ENCODE data around the gene LRRC4C.

LRRC4C gene

DNA sequence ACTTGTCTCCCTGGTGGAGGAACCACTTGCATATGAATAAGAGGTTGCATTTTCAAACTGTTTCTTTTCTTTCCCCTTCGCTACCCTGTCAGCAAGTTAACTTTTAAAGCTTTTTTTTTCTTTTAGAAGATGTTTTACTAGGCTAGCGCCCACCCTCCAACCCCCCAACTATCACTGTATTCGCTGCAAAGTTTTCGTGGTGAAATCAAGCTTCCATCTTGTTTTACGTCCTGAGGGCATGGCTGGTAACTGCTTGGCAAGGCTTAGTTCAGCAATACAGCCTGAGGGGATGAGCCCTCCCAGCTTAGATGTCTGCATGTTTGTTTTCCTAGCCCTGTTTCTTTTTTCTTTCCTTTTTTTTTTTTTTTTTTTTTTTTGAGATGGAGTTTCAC, 1359.3 kb downstream of the LRRC4C start:
- no peak for DNase-seq
- Histone ChIP-seq H3K79me2 (ENCODE audit: insufficient read depth, low read length) (no peaks in the 10 kb centered on the region), H3K27ac (ENCODE audit: low read length) (no peak overlapping the region), H3K36me3 (ENCODE audit: insufficient read depth, low read length) (no peaks in the 10 kb centered on the region), H4K20me1 (ENCODE audit: insufficient read depth, low read length) (no peaks in the 10 kb centered on the region), H3K4me2 (ENCODE audit: insufficient read depth, low read length) (no peak overlapping the region), H3K4me1 (ENCODE audit: insufficient read depth, low read length) (no peaks in the 10 kb centered on the region), H3K9ac (ENCODE audit: low read depth, low read length) (no peak overlapping the region), H3K4me3 (ENCODE audit: low read depth in 1 of 2, low read length in 2 of 2) (no peak overlapping the region), H3K9me3 (ENCODE audit: insufficient read depth, low read length, severe bottlenecking) (no peaks in the 10 kb centered on the region), H2AFZ (ENCODE audit: low read depth, low read length) (no peak overlapping the region), H3K27me3 (ENCODE audit: insufficient read depth, low read length, poor library complexity) (no peaks in the 10 kb centered on the region)
- TF ChIP-seq, protein P1, sequence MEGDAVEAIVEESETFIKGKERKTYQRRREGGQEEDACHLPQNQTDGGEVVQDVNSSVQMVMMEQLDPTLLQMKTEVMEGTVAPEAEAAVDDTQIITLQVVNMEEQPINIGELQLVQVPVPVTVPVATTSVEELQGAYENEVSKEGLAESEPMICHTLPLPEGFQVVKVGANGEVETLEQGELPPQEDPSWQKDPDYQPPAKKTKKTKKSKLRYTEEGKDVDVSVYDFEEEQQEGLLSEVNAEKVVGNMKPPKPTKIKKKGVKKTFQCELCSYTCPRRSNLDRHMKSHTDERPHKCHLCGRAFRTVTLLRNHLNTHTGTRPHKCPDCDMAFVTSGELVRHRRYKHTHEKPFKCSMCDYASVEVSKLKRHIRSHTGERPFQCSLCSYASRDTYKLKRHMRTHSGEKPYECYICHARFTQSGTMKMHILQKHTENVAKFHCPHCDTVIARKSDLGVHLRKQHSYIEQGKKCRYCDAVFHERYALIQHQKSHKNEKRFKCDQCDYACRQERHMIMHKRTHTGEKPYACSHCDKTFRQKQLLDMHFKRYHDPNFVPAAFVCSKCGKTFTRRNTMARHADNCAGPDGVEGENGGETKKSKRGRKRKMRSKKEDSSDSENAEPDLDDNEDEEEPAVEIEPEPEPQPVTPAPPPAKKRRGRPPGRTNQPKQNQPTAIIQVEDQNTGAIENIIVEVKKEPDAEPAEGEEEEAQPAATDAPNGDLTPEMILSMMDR (IDR thresholded peaks at IDR 0.05; ENCODE audit: borderline replicate concordance, extremely low read depth, low read length, poor library complexity, severe bottlenecking) = no peak
- no peak for TF ChIP-seq EZH2 (IDR thresholded peaks at IDR 0.05; ENCODE audit: borderline replicate concordance, low read depth, low read length, severe bottlenecking)
- no peak for ATAC-seq (ENCODE audit: insufficient read depth, low read depth)

DNA sequence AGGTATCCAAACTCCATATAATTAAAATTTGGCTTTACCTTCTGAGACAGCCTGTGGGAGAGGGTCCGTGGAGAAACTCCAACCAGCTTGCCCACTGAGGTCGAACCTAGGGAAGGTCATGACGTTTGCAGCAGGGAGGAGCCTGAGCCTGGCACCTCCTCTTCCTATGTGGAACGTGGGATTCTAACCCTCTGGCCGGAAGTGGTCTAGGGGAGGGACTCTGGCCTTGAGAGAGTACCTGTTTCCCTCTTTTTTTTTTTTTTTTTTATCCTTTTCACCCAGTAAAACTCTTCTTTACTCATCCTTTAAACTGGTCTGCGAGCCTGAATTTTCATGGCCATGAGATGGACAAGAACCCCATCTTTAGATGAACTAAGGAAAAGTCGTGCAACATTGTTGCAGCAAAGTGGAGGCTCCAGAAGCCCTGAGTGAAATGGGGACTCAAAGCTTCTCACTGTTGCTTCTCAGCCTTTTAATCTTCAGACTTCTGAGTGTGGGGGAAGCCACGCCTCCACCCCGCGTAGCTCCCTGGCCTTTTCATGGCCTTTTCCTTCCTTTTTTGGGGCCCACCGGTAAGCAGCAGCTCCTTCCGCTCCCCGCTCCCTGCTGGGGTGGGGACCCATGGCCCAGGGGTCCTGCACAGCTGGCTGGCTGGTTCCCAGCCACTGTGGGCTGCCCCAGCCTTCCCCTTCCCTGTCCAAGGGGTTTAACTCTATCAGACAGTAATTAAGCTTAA, 1359.9 kb downstream of the LRRC4C start:
- Histone ChIP-seq H3K79me2 (ENCODE audit: insufficient read depth, low read length) (no peaks in the 10 kb centered on the region), H3K4me3 (ENCODE audit: low read depth in 1 of 2, low read length in 2 of 2) (no peak overlapping the region), H3K27me3 (ENCODE audit: insufficient read depth, low read length, poor library complexity) (no peaks in the 10 kb centered on the region), H3K4me1 (ENCODE audit: insufficient read depth, low read length) (no peaks in the 10 kb centered on the region), H2AFZ (ENCODE audit: low read depth, low read length) (no peak overlapping the region), H3K9me3 (ENCODE audit: insufficient read depth, low read length, severe bottlenecking) (no peaks in the 10 kb centered on the region), H3K27ac (ENCODE audit: low read length) (no peak overlapping the region), H3K4me2 (ENCODE audit: insufficient read depth, low read length) (no peak overlapping the region), H3K36me3 (ENCODE audit: insufficient read depth, low read length) (no peaks in the 10 kb centered on the region), H3K9ac (ENCODE audit: low read depth, low read length) (no peak overlapping the region), H4K20me1 (ENCODE audit: insufficient read depth, low read length) (no peaks in the 10 kb centered on the region)
- DNase-seq (no peak), ATAC-seq (ENCODE audit: insufficient read depth, low read depth) (no peak)
- TF ChIP-seq, protein P1 (IDR thresholded peaks at IDR 0.05; ENCODE audit: borderline replicate concordance, extremely low read depth, low read length, poor library complexity, severe bottlenecking) = no peak
- no peak for TF ChIP-seq EZH2 (IDR thresholded peaks at IDR 0.05; ENCODE audit: borderline replicate concordance, low read depth, low read length, severe bottlenecking)

DNA sequence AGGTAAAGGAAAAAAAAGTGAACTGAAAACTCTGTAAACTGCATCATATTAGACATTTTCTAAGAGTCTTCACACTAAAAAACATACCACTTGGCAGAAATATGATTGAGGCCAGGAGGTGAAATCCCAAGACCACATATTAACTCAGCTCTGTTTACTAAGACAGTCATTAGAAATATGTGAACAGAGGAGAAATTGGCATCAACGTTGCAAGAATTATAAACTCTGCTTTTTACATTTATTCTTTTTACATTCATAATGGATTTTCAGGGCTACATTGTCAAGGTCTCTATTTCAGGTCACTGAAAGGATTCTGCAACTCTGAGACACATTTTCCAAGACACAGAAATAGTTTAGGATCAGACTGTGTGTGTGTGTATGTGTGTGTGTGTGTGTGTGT, 1364.0 kb downstream of the LRRC4C start:
- no peak overlapping the region for H3K9ac ChIP-seq (ENCODE audit: low read depth, low read length)
- H3K27ac ChIP-seq (ENCODE audit: low read length) = no peak overlapping the region
- no peaks in the 10 kb centered on the region for H4K20me1 ChIP-seq (ENCODE audit: insufficient read depth, low read length)
- ATAC-seq (ENCODE audit: insufficient read depth, low read depth) = no peak
- no peaks in the 10 kb centered on the region for H3K9me3 ChIP-seq (ENCODE audit: insufficient read depth, low read length, severe bottlenecking)
- no peaks in the 10 kb centered on the region for H3K27me3 ChIP-seq (ENCODE audit: insufficient read depth, low read length, poor library complexity)
- no peaks in the 10 kb centered on the region for H3K79me2 ChIP-seq (ENCODE audit: insufficient read depth, low read length)
- no peaks in the 10 kb centered on the region for H3K36me3 ChIP-seq (ENCODE audit: insufficient read depth, low read length)
- H3K4me3 ChIP-seq (ENCODE audit: low read depth in 1 of 2, low read length in 2 of 2) = no peak overlapping the region
- DNase-seq = no peak
- TF ChIP-seq, protein P1 (IDR thresholded peaks at IDR 0.05; ENCODE audit: borderline replicate concordance, extremely low read depth, low read length, poor library complexity, severe bottlenecking) = no peak
- no peak for TF ChIP-seq EZH2 (IDR thresholded peaks at IDR 0.05; ENCODE audit: borderline replicate concordance, low read depth, low read length, severe bottlenecking)
- H3K4me1 ChIP-seq (ENCODE audit: insufficient read depth, low read length) = no peaks in the 10 kb centered on the region
- H2AFZ ChIP-seq (ENCODE audit: low read depth, low read length) = no peak overlapping the region
- H3K4me2 ChIP-seq (ENCODE audit: insufficient read depth, low read length) = no peak overlapping the region
